DMS153 (cell line): ENCODE results near the gene CEBPE.

Experiments
- DNase-seq: peaks from one replicate; lab custom pipeline; 2025; lab: John Stamatoyannopoulos, UW

Gene CEBPE

GRCh38 chr14:23076785-23077408, 42.2 kb downstream of the CEBPE start:
- DNase-seq = no peak

GRCh38 chr14:23074906-23075305, 44.1 kb downstream of the CEBPE start:
- no peak for DNase-seq

DNA sequence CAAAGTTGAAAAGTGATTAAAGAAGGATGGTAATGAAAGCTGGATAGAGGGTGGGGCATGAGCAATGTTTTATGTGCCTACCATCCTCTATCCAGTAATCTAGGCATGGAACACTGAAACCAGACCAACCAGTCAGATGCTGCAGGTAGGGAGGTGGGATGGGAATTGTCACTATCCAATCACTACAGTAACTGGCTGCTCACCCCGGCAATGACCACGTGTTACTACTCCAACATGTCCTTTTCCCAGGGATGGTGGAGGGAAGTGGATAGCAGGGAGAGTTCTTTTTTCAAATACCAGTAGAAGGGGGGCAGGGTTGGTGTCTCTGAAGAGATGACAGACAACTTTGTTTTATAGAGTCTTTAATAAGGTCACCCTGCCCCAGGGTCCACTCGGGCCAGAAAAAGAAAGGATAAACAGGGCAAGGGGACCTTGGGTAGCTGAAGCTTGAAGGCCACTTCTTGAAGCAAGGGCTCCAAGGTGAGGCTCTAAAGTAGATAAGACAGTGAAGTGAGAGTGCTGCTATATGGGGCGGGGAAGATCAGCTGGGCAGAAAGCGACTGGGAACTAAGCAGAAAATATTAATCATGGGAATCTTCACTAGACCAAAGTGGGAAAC, 47.0 kb downstream of the CEBPE start:
- no peak for DNase-seq

- DNase-seq = no peak
Observed at GRCh38 chr14:23071244-23071920, 47.7 kb downstream of the CEBPE start.

DNA sequence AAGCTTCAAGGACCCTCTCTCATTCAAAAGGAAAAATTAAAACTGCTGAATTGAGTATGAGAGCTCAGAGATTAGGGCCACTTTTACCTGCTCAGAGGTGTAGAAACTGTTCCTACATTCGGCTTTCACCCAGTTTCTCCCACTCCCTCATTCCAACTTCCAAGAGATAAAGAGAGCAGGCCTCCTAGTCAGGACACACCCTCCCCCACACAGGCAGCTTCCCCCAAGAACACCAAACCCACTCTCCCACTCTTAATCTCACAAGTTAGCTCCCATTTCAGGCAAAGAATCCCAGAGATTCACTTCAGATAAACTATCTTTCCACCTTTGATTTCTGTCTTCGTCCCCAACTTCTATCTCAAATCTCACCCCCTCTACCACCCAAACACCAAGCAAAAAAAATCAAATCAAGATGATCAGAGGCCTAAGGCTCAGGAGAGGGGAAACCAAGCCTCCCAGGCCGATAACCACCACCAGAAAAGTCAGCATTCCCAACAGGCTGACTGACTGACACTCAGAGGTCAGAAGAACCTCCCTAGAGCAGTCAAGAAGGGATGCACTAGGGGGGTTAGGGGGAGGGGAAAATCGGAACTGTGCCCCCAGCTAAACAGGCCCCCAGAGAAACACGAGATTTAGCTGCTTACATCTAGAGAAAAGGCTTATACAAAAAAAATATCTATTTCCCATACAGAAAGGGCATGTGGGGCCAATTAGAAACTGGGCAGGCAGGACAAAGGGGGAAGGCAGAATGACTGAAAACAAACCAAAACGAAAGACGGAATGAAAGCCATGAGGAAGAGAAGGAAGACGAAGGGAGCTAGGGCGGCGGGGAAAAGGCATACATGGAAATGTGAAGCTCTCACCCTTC, 48.6 kb downstream of the CEBPE start:
- DNase-seq = no peak

- DNase-seq = no peak
Observed at GRCh38 chr14:23069413-23069806, 49.6 kb downstream of the CEBPE start.

DNA sequence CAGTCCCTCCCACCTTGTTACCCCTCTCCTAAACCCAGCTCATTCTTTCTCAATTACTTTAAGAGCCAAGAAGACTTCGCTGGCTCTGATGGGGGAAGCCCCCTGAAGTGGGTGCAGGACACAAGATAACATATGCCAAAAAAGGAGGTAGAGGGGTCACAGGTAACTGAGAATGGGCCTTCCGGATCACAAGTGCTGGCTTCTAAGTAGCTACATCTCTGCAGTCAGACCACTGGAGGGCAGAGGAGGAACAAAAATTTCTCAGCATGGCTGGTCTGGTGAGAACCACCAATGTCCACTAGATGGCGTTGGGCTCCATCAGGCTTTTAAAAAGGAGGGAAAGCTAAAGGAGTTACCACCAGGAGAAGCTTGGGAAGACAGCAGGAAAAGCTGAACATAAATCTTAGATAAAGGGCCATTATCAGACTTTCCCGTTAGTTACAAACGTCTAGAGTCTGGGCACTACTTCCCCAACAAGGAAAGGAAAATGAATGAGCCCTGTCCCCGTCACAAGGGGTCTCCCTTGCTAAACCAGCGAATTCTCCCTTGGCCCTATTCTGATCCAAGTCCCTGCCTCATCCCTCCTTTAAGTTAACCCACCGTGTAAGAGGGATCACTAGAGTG, 50.2 kb downstream of the CEBPE start:
- DNase-seq = no peak

GRCh38 chr14:23067847-23068788, 50.9 kb downstream of the CEBPE start:
- DNase-seq = no peak
